Brain microvascular endothelial cell (primary cell): ENCODE results near the gene LDB2.

Experiments used
- DNase-seq: peaks from one replicate; pipeline ENCODE4 v3.0.0-alpha.2; 2020
- H3K27ac ChIP-seq: fragments of 250-450 bp; sonication (Bioruptor Pico); 2 replicates; pipeline ENCODE4 v1.5.1; 2020; ENCODE audit warnings: mild to moderate bottlenecking, moderate library complexity
- H3K27me3 ChIP-seq: fragments of 250-450 bp; sonication (Bioruptor Pico); replicated peaks from 2 replicates; pipeline ENCODE4 v1.5.1; 2020; ENCODE audit warnings: mild to moderate bottlenecking
- H3K36me3 ChIP-seq: fragments of 250-450 bp; sonication (Bioruptor Pico); replicated peaks from 2 replicates; pipeline ENCODE4 v1.5.1; 2020; ENCODE audit warnings: mild to moderate bottlenecking
- H3K4me3 ChIP-seq: 2 replicates; pipeline ENCODE4 v1.5.1; 2011; ENCODE audit warnings: low read depth, mild to moderate bottlenecking, control low read depth, low read length, moderate library complexity
- in situ Hi-C: cut with HindIII; loops from 2 replicates; pipeline ENCODE4 v1.10.0; 2017; ENCODE audit warnings: low sequenced_read_pairs, low pct_ligation_motif_present
- TF ChIP-seq, protein P1 (sequence below): IDR thresholded peaks from 2 replicates; pipeline ENCODE4 v1.5.1; 2011; ENCODE audit warnings: low read depth, mild to moderate bottlenecking, moderate library complexity, low read length, control low read depth, inconsistent platforms; ENCODE audit errors: missing control alignments

Gene LDB2

DNA sequence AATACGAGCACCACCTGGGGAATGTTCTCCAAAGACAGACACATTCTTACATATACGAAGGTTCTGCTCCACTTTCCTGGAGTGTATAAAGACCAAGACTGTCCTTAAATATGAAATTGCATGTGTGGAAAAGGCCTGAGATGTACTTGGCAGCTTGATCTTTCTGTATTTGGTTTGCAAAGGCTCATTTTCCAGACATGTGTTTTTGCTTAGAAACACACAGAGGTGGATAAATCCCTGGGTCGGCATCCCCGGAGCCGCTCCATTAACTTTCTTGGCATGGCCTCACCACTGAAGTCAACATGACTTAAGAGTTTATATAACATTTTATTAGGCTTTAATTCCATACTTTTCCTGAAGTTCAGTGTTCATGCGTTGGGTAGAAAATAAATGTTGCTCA lies 239.4 kb downstream of the LDB2 start:
- no peak overlapping the region for H3K27ac ChIP-seq
- H3K36me3 ChIP-seq = no peaks in the 10 kb centered on the region
- H3K4me3 ChIP-seq = no peak overlapping the region
- no peaks in the 10 kb centered on the region for H3K27me3 ChIP-seq
- TF ChIP-seq, protein P1, sequence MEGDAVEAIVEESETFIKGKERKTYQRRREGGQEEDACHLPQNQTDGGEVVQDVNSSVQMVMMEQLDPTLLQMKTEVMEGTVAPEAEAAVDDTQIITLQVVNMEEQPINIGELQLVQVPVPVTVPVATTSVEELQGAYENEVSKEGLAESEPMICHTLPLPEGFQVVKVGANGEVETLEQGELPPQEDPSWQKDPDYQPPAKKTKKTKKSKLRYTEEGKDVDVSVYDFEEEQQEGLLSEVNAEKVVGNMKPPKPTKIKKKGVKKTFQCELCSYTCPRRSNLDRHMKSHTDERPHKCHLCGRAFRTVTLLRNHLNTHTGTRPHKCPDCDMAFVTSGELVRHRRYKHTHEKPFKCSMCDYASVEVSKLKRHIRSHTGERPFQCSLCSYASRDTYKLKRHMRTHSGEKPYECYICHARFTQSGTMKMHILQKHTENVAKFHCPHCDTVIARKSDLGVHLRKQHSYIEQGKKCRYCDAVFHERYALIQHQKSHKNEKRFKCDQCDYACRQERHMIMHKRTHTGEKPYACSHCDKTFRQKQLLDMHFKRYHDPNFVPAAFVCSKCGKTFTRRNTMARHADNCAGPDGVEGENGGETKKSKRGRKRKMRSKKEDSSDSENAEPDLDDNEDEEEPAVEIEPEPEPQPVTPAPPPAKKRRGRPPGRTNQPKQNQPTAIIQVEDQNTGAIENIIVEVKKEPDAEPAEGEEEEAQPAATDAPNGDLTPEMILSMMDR = no peak
- DNase-seq = no peak
- in situ Hi-C loops = no loop called here

DNA sequence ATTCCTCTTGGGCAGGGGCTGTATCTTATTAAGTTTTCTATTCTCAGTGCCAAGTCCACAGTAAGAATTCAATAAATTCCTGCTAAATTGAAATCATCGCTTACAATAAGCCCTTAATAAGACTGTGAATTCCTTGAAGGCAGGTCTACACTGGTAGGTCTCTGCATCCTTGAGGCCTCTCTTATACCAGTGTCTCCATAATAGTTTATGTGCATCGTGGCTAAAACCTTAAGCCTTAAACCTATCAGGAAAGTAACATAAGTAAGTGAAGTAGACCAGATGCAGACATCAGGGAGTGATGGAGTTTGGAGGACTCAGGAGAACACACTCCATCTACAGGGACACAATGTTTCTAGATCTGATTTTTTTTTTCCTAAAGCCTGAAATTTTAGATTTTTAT lies 240.3 kb downstream of the LDB2 start:
- in situ Hi-C loops = no loop called here
- DNase-seq = no peak
- Histone ChIP-seq H3K27ac (no peak overlapping the region), H3K36me3 (no peaks in the 10 kb centered on the region), H3K27me3 (no peaks in the 10 kb centered on the region), H3K4me3 (no peak overlapping the region)
- TF ChIP-seq, protein P1 = no peak

DNA sequence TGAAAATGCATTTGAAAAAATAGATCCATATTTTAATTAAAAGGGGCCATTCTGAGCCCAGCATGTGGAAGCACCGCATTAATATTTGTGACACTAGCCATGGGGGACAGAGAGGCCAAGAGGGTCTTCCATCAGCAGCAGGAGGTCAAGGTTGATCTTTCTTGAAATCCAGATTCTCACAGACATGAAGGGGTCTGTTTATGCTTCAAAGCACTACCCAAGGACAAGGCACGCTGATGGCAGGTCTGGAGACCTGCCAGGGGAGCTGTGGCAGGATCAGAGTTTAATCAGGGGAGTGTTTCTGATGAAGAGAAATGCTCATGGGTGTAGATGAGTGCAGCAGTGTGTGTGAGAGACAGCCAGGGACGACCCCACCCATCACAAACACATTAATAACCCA lies 243.3 kb downstream of the LDB2 start:
- no peak for DNase-seq
- TF ChIP-seq, protein P1 = no peak
- Histone ChIP-seq H3K4me3 (no peak overlapping the region), H3K27me3 (no peaks in the 10 kb centered on the region), H3K36me3 (no peaks in the 10 kb centered on the region), H3K27ac (no peak overlapping the region)
- in situ Hi-C loops = no loop called here

DNA sequence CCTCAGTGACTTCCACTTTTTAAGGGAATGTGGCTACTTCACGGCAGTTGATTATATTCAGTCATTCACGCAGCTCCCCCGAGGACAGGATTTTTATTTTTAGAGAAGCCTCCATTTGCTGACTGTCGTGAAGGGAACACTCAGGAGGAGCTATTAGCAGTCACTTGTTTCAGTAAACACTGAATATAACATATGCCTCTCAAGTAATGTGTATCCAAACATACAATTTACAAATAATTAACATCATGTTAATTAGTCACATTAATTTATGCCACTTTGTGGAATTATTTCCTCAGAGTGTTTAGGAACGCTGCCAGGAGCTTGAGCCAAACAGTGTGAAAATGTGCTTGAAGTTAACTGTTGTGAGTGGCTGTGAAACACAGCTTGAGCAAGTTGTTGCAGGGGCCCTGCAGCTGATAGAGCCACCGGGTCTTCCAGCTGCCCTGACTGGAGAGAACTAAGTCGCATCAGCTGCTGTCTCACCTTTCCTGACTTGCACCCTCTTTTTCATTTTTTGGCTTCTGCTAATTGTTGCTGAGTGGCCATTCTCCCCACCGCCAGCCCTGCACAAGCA lies 245.6 kb downstream of the LDB2 start:
- Histone ChIP-seq H3K4me3 (no peak overlapping the region), H3K27ac (no peak overlapping the region), H3K27me3 (no peaks in the 10 kb centered on the region), H3K36me3 (no peaks in the 10 kb centered on the region)
- in situ Hi-C loops = no loop called here
- DNase-seq = no peak
- TF ChIP-seq, protein P1 = no peak

DNA sequence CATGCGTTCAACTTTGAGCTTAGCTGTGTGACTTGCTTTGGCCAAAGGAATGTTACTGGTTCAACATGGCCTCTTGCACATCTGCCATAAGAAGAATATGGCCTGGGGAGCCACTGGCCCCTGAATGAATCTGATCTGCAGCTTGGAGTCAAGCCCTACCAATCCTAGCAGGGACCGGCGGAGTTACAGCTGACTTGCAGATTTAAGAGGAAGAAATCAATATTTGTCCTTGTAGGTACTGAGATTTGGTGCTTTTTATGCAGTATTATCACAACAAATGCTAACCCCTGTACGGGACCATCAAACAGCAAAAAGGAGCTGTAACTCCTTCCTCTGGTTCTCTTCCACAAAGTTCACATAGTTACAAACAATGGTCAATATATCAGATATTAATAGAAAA lies 252.0 kb downstream of the LDB2 start:
- TF ChIP-seq, protein P1 = no peak
- in situ Hi-C loops = no loop called here
- H3K4me3 ChIP-seq = no peak overlapping the region
- H3K27me3 ChIP-seq = no peaks in the 10 kb centered on the region
- no peaks in the 10 kb centered on the region for H3K36me3 ChIP-seq
- no peak for DNase-seq
- H3K27ac ChIP-seq = no peak overlapping the region

DNA sequence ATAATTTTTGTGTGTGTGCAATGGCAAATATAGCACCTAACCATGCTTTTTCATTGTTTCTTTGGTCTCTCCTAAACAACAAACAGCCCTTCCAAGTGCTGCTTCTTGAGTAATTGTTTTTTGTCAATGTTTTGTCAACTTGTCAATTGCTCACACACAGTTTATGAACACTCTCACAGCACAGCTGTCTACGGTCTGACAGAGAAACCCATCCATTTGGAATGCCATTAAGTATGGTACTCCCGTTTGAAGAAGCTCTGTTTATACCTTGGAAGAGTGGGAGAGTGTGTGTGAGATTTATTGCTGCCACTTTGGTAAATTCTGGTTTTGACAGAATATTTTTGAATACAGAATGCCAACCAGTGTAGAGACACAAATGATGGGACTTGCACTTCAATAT lies 254.6 kb downstream of the LDB2 start:
- Histone ChIP-seq H3K27me3 (no peaks in the 10 kb centered on the region), H3K27ac (no peak overlapping the region), H3K36me3 (no peaks in the 10 kb centered on the region), H3K4me3 (no peak overlapping the region)
- TF ChIP-seq, protein P1 = no peak
- DNase-seq = no peak
- in situ Hi-C loops = no loop called here
